ENCODE results near the gene STAC3. TPM values are rescaled to one million over a fixed set of nuclear protein-coding genes. Genes with fewer than 3 reads are reported as not detected.

Gene STAC3
- total and polyA plus RNA-seq, 4 donors: 0.82 to 5.8 (median 4.1) TPM

- ATAC-seq (ENCODE audit: low FRiP score): no peak
- Histone ChIP-seq H3K9me3 (ENCODE audit: control insufficient read depth, low read length) (no peaks in the 10 kb centered on the region), H3K27me3 (ENCODE audit: control insufficient read depth in 1 of 2, insufficient read depth in 2 of 2, low read length in 1 of 2) (no peaks in the 10 kb centered on the region), H3K4me1 (ENCODE audit: control insufficient read depth in 1 of 2, insufficient read depth in 2 of 2, low read length in 2 of 2) (no peaks in the 10 kb centered on the region), H3K36me3 (ENCODE audit: control insufficient read depth in 1 of 2, insufficient read depth in 2 of 2, low read length in 1 of 2) (peaks cover 0 to 9% of the 10 kb centered on the region in 2 donors), H3K27ac (ENCODE audit: low read depth in 1 of 2, low read length in 2 of 2) (no peak overlapping the region), H3K4me3 (ENCODE audit: low read length in 2 of 2) (no peak overlapping the region)
- intact Hi-C loops (cut with DNase I): no loop called here
- DNase-seq: no peak
- WGBS, 2 donors: 15 to 20% methylated on average over 9 of the region's 9 CpGs
These were observed 21.8 kb downstream of the STAC3 start for GRCh38 chr12:57229046-57229633.

GRCh38 chr12:57227315-57228115, 23.5 kb downstream of the STAC3 start:
- Histone ChIP-seq H3K27me3 (ENCODE audit: control insufficient read depth in 1 of 2, insufficient read depth in 2 of 2, low read length in 1 of 2) (no peaks in the 10 kb centered on the region), H3K36me3 (ENCODE audit: control insufficient read depth in 1 of 2, insufficient read depth in 2 of 2, low read length in 1 of 2) (peaks cover 0 to 4% of the 10 kb centered on the region in 2 donors), H3K4me1 (ENCODE audit: control insufficient read depth in 1 of 2, insufficient read depth in 2 of 2, low read length in 2 of 2) (no peaks in the 10 kb centered on the region), H3K9me3 (ENCODE audit: control insufficient read depth, low read length) (no peaks in the 10 kb centered on the region), H3K4me3 (ENCODE audit: low read length in 2 of 2) (no peak overlapping the region), H3K27ac (ENCODE audit: low read depth in 1 of 2, low read length in 2 of 2) (no peak overlapping the region)
- DNase-seq (no peak), ATAC-seq (ENCODE audit: low FRiP score) (no peak)
- intact Hi-C loops (cut with DNase I): no loop called here
- WGBS, 2 donors: 48 to 59% methylated on average over 8 of the region's 8 CpGs

DNA sequence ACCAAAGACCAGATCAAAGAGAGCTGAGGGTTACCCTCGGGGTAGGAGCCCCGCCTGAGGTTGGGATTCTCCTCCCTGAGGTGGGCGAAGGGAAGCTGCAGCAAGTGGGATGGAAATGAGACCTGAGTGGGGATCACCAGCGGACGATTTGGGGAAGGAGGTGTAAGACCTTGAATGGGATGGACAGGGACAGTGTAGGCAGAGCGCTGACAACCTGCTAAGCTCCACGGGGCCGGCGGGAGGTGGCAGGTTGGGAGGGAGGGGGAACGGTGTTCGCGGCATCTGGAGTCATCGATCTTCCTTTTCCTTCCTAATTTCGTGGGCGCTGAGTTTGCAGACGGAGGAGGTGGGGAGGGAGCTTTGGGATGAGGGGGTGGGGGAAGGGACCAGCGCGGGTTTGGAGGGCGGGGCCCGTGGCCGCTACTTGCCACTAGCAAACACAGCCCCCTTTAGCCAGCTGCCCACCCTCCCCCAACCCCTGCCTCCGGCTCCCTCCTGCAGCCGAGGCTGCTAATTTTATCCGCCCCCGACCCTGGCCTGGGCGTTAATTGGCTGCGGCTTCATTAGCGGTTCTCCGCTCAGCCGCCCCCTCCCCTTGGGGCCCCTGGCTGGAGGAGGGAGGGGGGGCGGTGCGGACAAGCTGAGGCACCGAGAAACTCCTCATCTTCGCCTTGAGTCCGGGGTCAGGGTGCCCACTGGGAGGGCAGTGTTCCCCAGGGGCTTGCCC, 24.2 kb downstream of the STAC3 start:
- H3K4me3 ChIP-seq (ENCODE audit: low read length in 2 of 2): no peak overlapping the region
- intact Hi-C loops (cut with DNase I): no loop called here
- H3K27me3 ChIP-seq (ENCODE audit: control insufficient read depth in 1 of 2, insufficient read depth in 2 of 2, low read length in 1 of 2): no peaks in the 10 kb centered on the region
- no peaks in the 10 kb centered on the region for H3K9me3 ChIP-seq (ENCODE audit: control insufficient read depth, low read length)
- DNase-seq: no peak
- H3K4me1 ChIP-seq (ENCODE audit: control insufficient read depth in 1 of 2, insufficient read depth in 2 of 2, low read length in 2 of 2): no peaks in the 10 kb centered on the region
- 19 to 23% methylated on average over 28 to 35 of the region's 35 CpGs for WGBS, 2 donors
- H3K36me3 ChIP-seq (ENCODE audit: control insufficient read depth in 1 of 2, insufficient read depth in 2 of 2, low read length in 1 of 2): no peaks in the 10 kb centered on the region
- no peak overlapping the region for H3K27ac ChIP-seq (ENCODE audit: low read depth in 1 of 2, low read length in 2 of 2)
- ATAC-seq (ENCODE audit: low FRiP score): no peak

GRCh38 chr12:57225680-57226210, 25.2 kb downstream of the STAC3 start:
- WGBS, 2 donors: 77% methylated on average over 18 of the region's 18 CpGs

GRCh38 chr12:57224973-57225679, 25.9 kb downstream of the STAC3 start:
- no peak overlapping the region for H3K4me3 ChIP-seq (ENCODE audit: low read length in 2 of 2)

More at GRCh38 chr12:57225680-57226210, 25.2 kb downstream of the STAC3 start:
- DNase-seq (no peak), ATAC-seq (ENCODE audit: low FRiP score) (no peak)
- H3K27ac ChIP-seq (ENCODE audit: low read depth in 1 of 2, low read length in 2 of 2): no peak overlapping the region
- no peaks in the 10 kb centered on the region for H3K9me3 ChIP-seq (ENCODE audit: control insufficient read depth, low read length)
- no peaks in the 10 kb centered on the region for H3K4me1 ChIP-seq (ENCODE audit: control insufficient read depth in 1 of 2, insufficient read depth in 2 of 2, low read length in 2 of 2)
- H3K36me3 ChIP-seq (ENCODE audit: control insufficient read depth in 1 of 2, insufficient read depth in 2 of 2, low read length in 1 of 2): no peaks in the 10 kb centered on the region
- H3K27me3 ChIP-seq (ENCODE audit: control insufficient read depth in 1 of 2, insufficient read depth in 2 of 2, low read length in 1 of 2): no peaks in the 10 kb centered on the region
- H3K4me3 ChIP-seq (ENCODE audit: low read length in 2 of 2): no peak overlapping the region
- intact Hi-C loops (cut with DNase I): no loop called here

GRCh38 chr12:57224278-57224972, 26.6 kb downstream of the STAC3 start:
- WGBS, 2 donors: 76 to 79% methylated on average over 30 of the region's 30 CpGs
- Histone ChIP-seq H3K4me1 (ENCODE audit: control insufficient read depth in 1 of 2, insufficient read depth in 2 of 2, low read length in 2 of 2) (no peaks in the 10 kb centered on the region), H3K36me3 (ENCODE audit: control insufficient read depth in 1 of 2, insufficient read depth in 2 of 2, low read length in 1 of 2) (no peaks in the 10 kb centered on the region), H3K4me3 (ENCODE audit: low read length in 2 of 2) (no peak overlapping the region), H3K27ac (ENCODE audit: low read depth in 1 of 2, low read length in 2 of 2) (no peak overlapping the region), H3K9me3 (ENCODE audit: control insufficient read depth, low read length) (no peaks in the 10 kb centered on the region), H3K27me3 (ENCODE audit: control insufficient read depth in 1 of 2, insufficient read depth in 2 of 2, low read length in 1 of 2) (no peaks in the 10 kb centered on the region)
- DNase-seq (no peak), ATAC-seq (ENCODE audit: low FRiP score) (no peak)
- intact Hi-C loops (cut with DNase I): no loop called here

More at GRCh38 chr12:57224973-57225679, 25.9 kb downstream of the STAC3 start:
- H3K9me3 ChIP-seq (ENCODE audit: control insufficient read depth, low read length): no peaks in the 10 kb centered on the region
- peak in 1 of 2 donors; percentile 69 for DNase-seq
- no peaks in the 10 kb centered on the region for H3K4me1 ChIP-seq (ENCODE audit: control insufficient read depth in 1 of 2, insufficient read depth in 2 of 2, low read length in 2 of 2)
- 32 to 50% methylated on average over 57 to 61 of the region's 61 CpGs for whole genome bisulfite sequencing, 2 donors
- intact Hi-C loops (cut with DNase I): no loop called here
- ATAC-seq (ENCODE audit: low FRiP score): no peak
- H3K27me3 ChIP-seq (ENCODE audit: control insufficient read depth in 1 of 2, insufficient read depth in 2 of 2, low read length in 1 of 2): no peaks in the 10 kb centered on the region
- no peaks in the 10 kb centered on the region for H3K36me3 ChIP-seq (ENCODE audit: control insufficient read depth in 1 of 2, insufficient read depth in 2 of 2, low read length in 1 of 2)
- no peak overlapping the region for H3K27ac ChIP-seq (ENCODE audit: low read depth in 1 of 2, low read length in 2 of 2)

DNA sequence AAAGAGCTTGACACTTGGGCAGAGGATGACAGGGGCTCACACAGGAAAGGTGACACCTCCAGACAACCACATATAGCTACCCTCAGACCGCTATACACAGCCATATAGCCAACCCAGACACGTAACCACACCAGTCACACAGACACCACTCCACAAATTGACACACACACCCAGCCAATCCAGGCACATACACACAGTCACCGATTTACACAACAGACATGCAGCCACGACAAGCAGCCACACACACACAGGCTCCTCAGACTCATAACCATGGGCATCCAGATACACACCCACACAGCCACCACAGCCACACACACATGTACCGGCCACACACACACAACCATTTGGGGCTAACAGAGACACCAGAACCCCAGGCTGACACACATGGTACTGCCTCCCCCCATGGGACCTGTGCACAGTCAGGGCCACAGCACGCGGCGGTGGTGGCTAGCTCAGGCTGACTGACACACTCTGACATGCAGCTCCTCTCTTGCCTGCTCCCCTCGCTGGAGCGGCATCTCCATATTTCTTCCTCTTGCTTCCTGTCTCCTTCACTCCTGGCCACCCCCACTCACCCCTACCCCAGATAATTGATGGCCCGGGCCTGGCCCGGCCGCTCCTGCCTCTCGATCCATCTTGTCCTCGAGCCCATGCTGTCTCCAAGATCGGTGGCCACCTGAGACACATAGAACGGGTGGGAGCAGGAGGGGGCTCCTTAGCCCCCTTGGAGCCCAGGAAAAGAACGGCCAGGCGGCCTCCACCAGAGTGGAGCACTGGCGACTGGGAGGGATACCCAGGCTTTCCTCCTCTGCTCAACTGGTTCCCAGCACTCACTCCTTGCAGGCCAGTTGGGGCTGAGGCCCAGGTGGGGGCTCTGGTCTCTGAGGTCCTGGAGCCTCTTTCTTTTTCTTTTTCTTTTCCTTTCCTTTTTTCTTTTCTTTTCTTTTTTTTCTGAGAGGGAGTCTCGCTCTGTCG, 27.5 kb downstream of the STAC3 start:
- no peak overlapping the region for H3K4me3 ChIP-seq (ENCODE audit: low read length in 2 of 2)
- no peaks in the 10 kb centered on the region for H3K27me3 ChIP-seq (ENCODE audit: control insufficient read depth in 1 of 2, insufficient read depth in 2 of 2, low read length in 1 of 2)
- intact Hi-C loops (cut with DNase I): no loop called here
- H3K9me3 ChIP-seq (ENCODE audit: control insufficient read depth, low read length): no peaks in the 10 kb centered on the region
- DNase-seq: no peak
- H3K36me3 ChIP-seq (ENCODE audit: control insufficient read depth in 1 of 2, insufficient read depth in 2 of 2, low read length in 1 of 2): no peaks in the 10 kb centered on the region
- no peak for ATAC-seq (ENCODE audit: low FRiP score)
- H3K27ac ChIP-seq (ENCODE audit: low read depth in 1 of 2, low read length in 2 of 2): no peak overlapping the region
- H3K4me1 ChIP-seq (ENCODE audit: control insufficient read depth in 1 of 2, insufficient read depth in 2 of 2, low read length in 2 of 2): no peaks in the 10 kb centered on the region
- WGBS, 2 donors: 82% methylated on average over 22 of the region's 22 CpGs
